Breast epithelium (tissue), 3 donors: ENCODE data around the gene TPRG1.

Experiments
- CTCF ChIP-seq, 3 donors: fragments of 450-650 bp; IDR thresholded peaks; one replicate each; pipeline ENCODE4 v1.5.1; 2016 to 2017; ENCODE audit warnings: antibody characterized with exemption in 3 of 3, mild to moderate bottlenecking in 3 of 3, moderate library complexity in 3 of 3
- POLR2A ChIP-seq: fragments of 450-650 bp; IDR thresholded peaks from one replicate; pipeline ENCODE4 v1.6.1; 2016; ENCODE audit warnings: antibody characterized with exemption, mild to moderate bottlenecking, moderate library complexity
- POLR2AphosphoS5 ChIP-seq, 3 donors: sonication (generic); formaldehyde crosslinking; IDR thresholded peaks; one replicate each; pipeline ENCODE4 v1.6.1; 2017; ENCODE audit warnings: antibody characterized with exemption in 3 of 3

- TF ChIP-seq CTCF (IDR thresholded peaks at IDR 0.05), result no peak
- no peak for TF ChIP-seq POLR2A
- TF ChIP-seq POLR2AphosphoS5 (IDR thresholded peaks at IDR 0.05), result no peak
These were observed 105.9 kb downstream of the TPRG1 start for GRCh38 chr3:189277711-189278110.
